H1 (cell line): Measurements from ENCODE around the gene DNAJB8. TPM values are rescaled to one million over a fixed set of nuclear protein-coding genes. Genes with fewer than 3 reads are reported as not detected.

Experiments
- CTCF ChIA-PET: fragments of 300-600 bp; sonication (Branson Sonifier 250); formaldehyde crosslinking; loops from one replicate; lab custom pipeline; 2021; ENCODE audit not compliant: partially characterized antibody; lab: Charles Lee
- POLR2A ChIA-PET: fragments of 300-600 bp; sonication (Branson Sonifier 250); formaldehyde crosslinking; loops from one replicate; lab custom pipeline; 2021; ENCODE audit warnings: inconsistent platforms; ENCODE audit not compliant: partially characterized antibody; lab: Charles Lee
- DNase-seq, 2 experiments: peaks; one replicate each; pipeline versions ENCODE4 v3.0.0 to v3.0.0-alpha.2; 2010 to 2022; ENCODE audit warnings: low spot score in 2 of 2, low read depth in 1 of 2, mixed read lengths in 1 of 2
- FAIRE-seq: peaks from 2 replicates; lab custom pipeline; 2011; peaks lifted over from hg19 to GRCh38; lab: Jason Lieb, UNC
- H2AFZ ChIP-seq: 2 replicates; pipeline ENCODE4 v1.8.1; 2012; ENCODE audit warnings: low read length, inconsistent platforms
- H2AK5ac ChIP-seq: 2 replicates; pipeline ENCODE4 v1.6.1; 2013; ENCODE audit warnings: low read depth, low read length
- H2BK120ac ChIP-seq: replicated peaks from 2 replicates; pipeline ENCODE3; 2013; ENCODE audit warnings: low read depth, low read length, inconsistent platforms
- H2BK12ac ChIP-seq: 2 replicates; pipeline ENCODE4 v1.6.1; 2013; ENCODE audit warnings: low read depth, low read length
- H2BK15ac ChIP-seq: 2 replicates; pipeline ENCODE4 v1.6.1; 2013; ENCODE audit warnings: low read length
- H2BK20ac ChIP-seq: 2 replicates; pipeline ENCODE4 v1.6.1; 2013; ENCODE audit warnings: low read length
- H2BK5ac ChIP-seq: 2 replicates; pipeline ENCODE4 v1.6.1; 2013; ENCODE audit warnings: low read depth, low read length
- H3K14ac ChIP-seq: 2 replicates; pipeline ENCODE4 v1.6.1; 2013; ENCODE audit warnings: inconsistent platforms; ENCODE audit not compliant: insufficient read length
- H3K18ac ChIP-seq: 2 replicates; pipeline ENCODE4 v1.6.1; 2013; ENCODE audit warnings: low read length; ENCODE audit errors: extremely low read depth
- H3K23ac ChIP-seq: 2 replicates; pipeline ENCODE4 v1.6.1; 2013; ENCODE audit warnings: inconsistent platforms; ENCODE audit not compliant: insufficient read length
- H3K23me2 ChIP-seq: 2 replicates; pipeline ENCODE4 v1.6.1; 2013; ENCODE audit warnings: low read depth, low read length
- H3K27ac ChIP-seq: 2 replicates; pipeline ENCODE4 v1.6.1; 2011; ENCODE audit warnings: low read depth, low read length, inconsistent platforms
- H3K27me3 ChIP-seq, 4 experiments: replicated peaks in 1 of 4; 1 replicate in 1 of 4; 2 replicates in 3 of 4; pipeline versions ENCODE4 v1.6.1 to v1.8.1; 2011 to 2013; ENCODE audit warnings: low read length in 3 of 4, mild to moderate bottlenecking in 3 of 4, inconsistent platforms in 2 of 4, mixed read lengths in 2 of 4, moderate library complexity in 1 of 4; ENCODE audit not compliant: control insufficient read depth in 3 of 4, insufficient read depth in 3 of 4; ENCODE audit errors: extremely low read depth in 1 of 4
- H3K36me3 ChIP-seq, 4 experiments: 2 replicates each; pipeline versions ENCODE4 v1.6.1 to v1.8.1; 2011 to 2013; ENCODE audit warnings: mild to moderate bottlenecking in 4 of 4, low read length in 3 of 4, moderate library complexity in 2 of 4, control low read depth in 1 of 4, inconsistent platforms in 1 of 4; ENCODE audit not compliant: insufficient read depth in 4 of 4, control insufficient read depth in 2 of 4
- H3K4ac ChIP-seq: replicated peaks from 2 replicates; pipeline ENCODE3; 2013; ENCODE audit warnings: low read length, low read depth, mixed read lengths, inconsistent platforms; ENCODE audit not compliant: insufficient read length
- H3K4me1 ChIP-seq, 4 experiments: replicated peaks in 1 of 4; 1 replicate in 1 of 4; 2 replicates in 3 of 4; pipeline versions ENCODE4 v1.6.1 to v1.8.1; 2011 to 2013; ENCODE audit warnings: low read length in 3 of 4, inconsistent platforms in 2 of 4, mixed read lengths in 1 of 4; ENCODE audit not compliant: insufficient read depth in 4 of 4, control insufficient read depth in 3 of 4
- H3K4me2 ChIP-seq, 2 experiments: 2 replicates each; pipeline versions ENCODE4 v1.6.1 to v1.8.1; 2011 to 2013; ENCODE audit warnings: low read depth in 2 of 2, low read length in 2 of 2, control low read depth in 1 of 2, inconsistent platforms in 1 of 2, mild to moderate bottlenecking in 1 of 2; ENCODE audit not compliant: insufficient read depth in 1 of 2
- H3K4me3 ChIP-seq, 4 experiments: fragments of 200-600, 300-600 bp in 1 of 4; sonication (generic), shearing (Covaris generic), sonication (Bioruptor Twin) in 1 of 4; 2 replicates each; pipeline versions ENCODE4 v1.5.1 to v1.8.1; 2011 to 2016; ENCODE audit warnings: low read length in 4 of 4, low read depth in 3 of 4, control low read depth in 2 of 4, inconsistent platforms in 2 of 4, mild to moderate bottlenecking in 2 of 4, mixed read lengths in 1 of 4, moderate library complexity in 1 of 4; ENCODE audit not compliant: insufficient read depth in 2 of 4; ENCODE audit errors: extremely low read depth in 1 of 4
- H3K56ac ChIP-seq: replicated peaks from 2 replicates; pipeline ENCODE3; 2013; ENCODE audit warnings: low read depth, mild to moderate bottlenecking, mixed read lengths, low read length, inconsistent platforms; ENCODE audit not compliant: insufficient read length
- H3K79me1 ChIP-seq: 2 replicates; pipeline ENCODE4 v1.6.1; 2013; ENCODE audit warnings: low read depth, low read length, control low read depth
- H3K79me2 ChIP-seq, 2 experiments: 2 replicates each; pipeline versions ENCODE4 v1.6.1 to v1.8.1; 2012 to 2013; ENCODE audit warnings: low read length in 2 of 2, mild to moderate bottlenecking in 2 of 2, inconsistent platforms in 1 of 2; ENCODE audit not compliant: insufficient read depth in 2 of 2, control insufficient read depth in 1 of 2
- H3K9ac ChIP-seq, 4 experiments: replicated peaks in 1 of 4; 1 replicate in 1 of 4; 2 replicates in 3 of 4; pipeline versions ENCODE4 v1.6.1 to v1.8.1; 2011 to 2013; ENCODE audit warnings: low read depth in 3 of 4, low read length in 3 of 4, control low read depth in 2 of 4, mild to moderate bottlenecking in 2 of 4, moderate library complexity in 2 of 4, inconsistent platforms in 1 of 4; ENCODE audit errors: extremely low read depth in 1 of 4
- H3K9me3 ChIP-seq, 2 experiments: 2 replicates each; pipeline versions ENCODE4 v1.6.1 to v1.8.1; 2012 to 2013; ENCODE audit warnings: mild to moderate bottlenecking in 2 of 2, moderate library complexity in 2 of 2, control low read depth in 1 of 2, inconsistent platforms in 1 of 2, low read depth in 1 of 2, low read length in 1 of 2, mixed read lengths in 1 of 2; ENCODE audit not compliant: insufficient read depth in 2 of 2
- H4K20me1 ChIP-seq, 2 experiments: replicated peaks in 1 of 2; 2 replicates each; pipeline versions ENCODE3 to v1.8.1; 2011 to 2013; ENCODE audit warnings: inconsistent platforms in 2 of 2, low read length in 2 of 2, mild to moderate bottlenecking in 1 of 2; ENCODE audit not compliant: insufficient read depth in 2 of 2, control insufficient read depth in 1 of 2
- H4K5ac ChIP-seq: 2 replicates; pipeline ENCODE4 v1.6.1; 2013; ENCODE audit warnings: low read length, low read depth, mixed read lengths, inconsistent platforms; ENCODE audit not compliant: insufficient read length
- H4K8ac ChIP-seq: 2 replicates; pipeline ENCODE4 v1.8.0; 2013; ENCODE audit warnings: mild to moderate bottlenecking, moderate library complexity, low read length, inconsistent platforms; ENCODE audit not compliant: insufficient read depth; ENCODE audit errors: extremely low read depth
- H4K91ac ChIP-seq: replicated peaks from 2 replicates; pipeline ENCODE3; 2013; ENCODE audit warnings: low read length, mixed read lengths, inconsistent platforms; ENCODE audit not compliant: insufficient read length
- ASH2L ChIP-seq: fragments of 200-600, 300-600 bp; sonication (generic); IDR thresholded peaks from one replicate; pipeline ENCODE4 v1.7.1; 2017; ENCODE audit warnings: low read length
- EGR1 ChIP-seq: IDR thresholded peaks from 2 replicates; pipeline ENCODE4 v1.6.1; 2011; ENCODE audit warnings: low read depth, low read length, borderline replicate concordance
- NANOG ChIP-seq: IDR thresholded peaks from 2 replicates; pipeline ENCODE4 v1.6.1; 2011; ENCODE audit warnings: low read length, low read depth, mild to moderate bottlenecking, inconsistent platforms; ENCODE audit not compliant: insufficient read depth, poor library complexity, severe bottlenecking
- PHF8 ChIP-seq: fragments of 200-600 bp; sonication (generic); conservative IDR thresholded peaks from 2 replicates; pipeline ENCODE4 v1.7.1; 2012; ENCODE audit warnings: low read depth, mild to moderate bottlenecking, inconsistent platforms, low read length, moderate library complexity
- POLR2A ChIP-seq, 2 experiments: IDR thresholded peaks; 1 replicate in 1 of 2; 2 replicates in 1 of 2; pipeline ENCODE4 v1.6.1; 2011; ENCODE audit warnings: low read depth in 2 of 2, low read length in 2 of 2, mild to moderate bottlenecking in 2 of 2; ENCODE audit errors: control extremely low read depth in 1 of 2
- SP1 ChIP-seq: IDR thresholded peaks from 2 replicates; pipeline ENCODE4 v1.6.1; 2011; ENCODE audit warnings: low read depth, low read length
- TEAD4 ChIP-seq: IDR thresholded peaks from 2 replicates; pipeline ENCODE4 v1.6.1; 2012; ENCODE audit warnings: low read depth, low read length, inconsistent platforms, mixed read lengths
- WGBS, 2 experiments: shearing (Covaris generic) in 1 of 2; methylation state at CpG; one replicate each; pipeline versions ENCODE4 v1.1.6 to v1.1.7; 2013 to 2015; ENCODE audit warnings: low lambda C conversion rate in 2 of 2, mixed read lengths in 2 of 2, inconsistent platforms in 1 of 2, low coverage in 1 of 2, missing lambda C conversion rate in 1 of 2; ENCODE audit not compliant: insufficient replicate concordance in 2 of 2, insufficient coverage in 1 of 2, insufficient read length in 1 of 2; ENCODE audit errors: extremely low coverage in 1 of 2, missing lambda C conversion rate in 1 of 2; 5-methylcytosine and 5-hydroxymethylcytosine counted together
- polyA plus RNA-seq, 7 experiments: library from polyadenylated mRNA; depleted of rRNA in 3 of 7; stranded (reverse) in 5 of 7; unstranded in 2 of 7; fragments of >200 nt in 5 of 7; fragments of 200-250 nt in 2 of 7; gene quantifications; 1 replicate in 5 of 7; 2 replicates in 1 of 7; 4 replicates in 1 of 7; pipeline versions ENCODE4 v1.2.1 to v1.2.3, GENCODE V29; 2011 to 2013; ENCODE audit warnings: missing spikeins in 2 of 7, mixed read lengths in 2 of 7
- total RNA-seq: library from RNA; stranded (reverse); fragmentation: NEBNext Ultra II Directional; extraction: Animal tissue kit (Norgen Biotek cat#: 25700); gene quantifications from 2 replicates; pipeline ENCODE4 v1.2.1, GENCODE V29; 2021

Gene DNAJB8
- total and polyA plus RNA-seq, 2 of the 8 experiments (the other 6 are each of a cell fraction or from before 2014, with no cell fraction given): not detected

GRCh38 chr3:128448491-128448890 is 18.2 kb downstream of the DNAJB8 start:
- Histone ChIP-seq H4K5ac (no peak overlapping the region), H2BK120ac (no peak overlapping the region), H3K27me3 (peaks cover 0 to 2% (median 0%) of the 10 kb centered on the region in 4 experiments; a peak in 3 of 7 replicates), H3K4me2 (no peak overlapping the region), H3K79me2 (no peaks in the 10 kb centered on the region), H3K9me3 (no peaks in the 10 kb centered on the region), H3K23me2 (peaks cover 11% of the 10 kb centered on the region; the same call in 1 of the 2 replicates), H4K20me1 (peaks cover 0 to 7% of the 10 kb centered on the region in 2 experiments), H2BK20ac (no peak overlapping the region), H3K18ac (no peak overlapping the region), H3K4me3 (no peak overlapping the region), H3K27ac (no peak overlapping the region), H3K4me1 (no peaks in the 10 kb centered on the region), H3K23ac (no peak overlapping the region), H3K79me1 (no peaks in the 10 kb centered on the region; the same call in 1 of the 2 replicates), H2BK15ac (no peak overlapping the region), H2BK12ac (no peak overlapping the region), H3K14ac (no peak overlapping the region), H3K56ac (no peak overlapping the region), H2AFZ (no peak overlapping the region), H4K91ac (no peak overlapping the region), H3K9ac (no peak overlapping the region), H2BK5ac (no peak overlapping the region), H4K8ac (no peak overlapping the region), H3K4ac (no peak overlapping the region), H2AK5ac (no peak overlapping the region), H3K36me3 (no peaks in the 10 kb centered on the region)
- DNase-seq: no peak
- TF ChIP-seq POLR2A (IDR thresholded peaks at IDR 0.05; ENCODE audit: control extremely low read depth in 1 of 2, low read depth in 2 of 2, low read length in 2 of 2) (no peak), EGR1 (no peak), PHF8 (no peak), NANOG (no peak), ASH2L (no peak), TEAD4 (no peak), SP1 (no peak)
- WGBS, 2 experiments: 88% methylated on average over 6 of the region's 6 CpGs; no CpG with 5 or more reads in 1 of the 2 experiments
- POLR2A ChIA-PET: interaction anchor here (0.9 to 1.5 kb wide), 2 partner anchors 8 to 14 kb away, joined by 3 to 4 read pairs; no protein-coding TSS in a partner anchor
- FAIRE-seq: no peak
- CTCF ChIA-PET: interaction anchor here (0.7 to 4.0 kb wide), 4 partner anchors 9 to 623 kb away, joined by 3 to 28 read pairs (median 6); no protein-coding TSS in a partner anchor
